HepG2 (cell line): ENCODE measurements around the gene OSBP. TPM values are rescaled to one million over a fixed set of nuclear protein-coding genes. Genes with fewer than 3 reads are reported as not detected.

Source experiments
- ARHGAP35 ChIP-seq: sonication (generic); formaldehyde crosslinking; IDR thresholded peaks from 2 replicates; pipeline ENCODE4 v1.9.0; 2022; ENCODE audit warnings: mild to moderate bottlenecking, inconsistent platforms, moderate library complexity, missing genetic modification reagents, borderline replicate concordance
- CBX5 ChIP-seq: sonication (generic); formaldehyde crosslinking; IDR thresholded peaks from 2 replicates; pipeline ENCODE4 v1.4.0; 2020; ENCODE audit warnings: missing genetic modification reagents, borderline replicate concordance
- ESRRA ChIP-seq: sonication (generic); formaldehyde crosslinking; IDR thresholded peaks from 2 replicates; pipeline ENCODE4 v1.5.1; 2020; ENCODE audit warnings: mild to moderate bottlenecking, low read depth, missing genetic modification reagents
- FOXO1 ChIP-seq: sonication (generic); formaldehyde crosslinking; IDR thresholded peaks from 2 replicates; pipeline ENCODE4 v1.4.0; 2020; ENCODE audit warnings: missing genetic modification reagents
- FOXP1 ChIP-seq, 2 experiments: fragments of 450-650 bp in 1 of 2; IDR thresholded peaks; 2 replicates each; pipeline ENCODE4 v1.6.1; 2017 to 2018; ENCODE audit warnings: antibody characterized with exemption in 1 of 2
- KAT2B ChIP-seq: fragments of 150-350 bp; IDR thresholded peaks from 2 replicates; pipeline ENCODE4 v1.6.1; 2014; ENCODE audit warnings: low read depth, low read length, borderline replicate concordance
- KLF16 ChIP-seq, 2 experiments: sonication (generic) in 1 of 2; formaldehyde crosslinking in 1 of 2; IDR thresholded peaks; 2 replicates each; pipeline versions ENCODE4 v1.6.1 to v1.8.0; 2016 to 2023; ENCODE audit warnings: missing genetic modification reagents in 2 of 2, missing compliant biosample characterization in 1 of 2
- MATR3 ChIP-seq: sonication (generic); formaldehyde crosslinking; IDR thresholded peaks from 2 replicates; pipeline ENCODE4 v1.4.0; 2020; ENCODE audit warnings: missing genetic modification reagents
- MIER3 ChIP-seq: IDR thresholded peaks from 2 replicates; pipeline ENCODE4 v1.6.1; 2016; ENCODE audit warnings: missing compliant biosample characterization, borderline replicate concordance
- SALL1 ChIP-seq: sonication (generic); formaldehyde crosslinking; IDR thresholded peaks from 2 replicates; pipeline ENCODE4 v1.8.0; 2022; ENCODE audit warnings: mild to moderate bottlenecking, missing genetic modification reagents
- SNAPC2 ChIP-seq: sonication (generic); formaldehyde crosslinking; IDR thresholded peaks from 2 replicates; pipeline ENCODE4 v1.8.1; 2022; ENCODE audit warnings: mild to moderate bottlenecking, missing genetic modification reagents
- SPEN ChIP-seq: sonication (generic); formaldehyde crosslinking; IDR thresholded peaks from 2 replicates; pipeline ENCODE4 v1.5.1; 2020; ENCODE audit warnings: low read depth, mild to moderate bottlenecking, missing genetic modification reagents
- SRY ChIP-seq: sonication (generic); formaldehyde crosslinking; IDR thresholded peaks from 2 replicates; pipeline ENCODE4 v1.8.0; 2022; ENCODE audit warnings: mild to moderate bottlenecking, missing genetic modification reagents
- TEAD3 ChIP-seq: optimal IDR thresholded peaks from 2 replicates; pipeline ENCODE3; 2016; ENCODE audit warnings: borderline replicate concordance
- ZFX ChIP-seq: sonication (generic); formaldehyde crosslinking; IDR thresholded peaks from 2 replicates; pipeline ENCODE4 v1.4.0; 2020; ENCODE audit warnings: mild to moderate bottlenecking, low read depth, missing genetic modification reagents, moderate library complexity
- ZNF207 ChIP-seq: fragments of 450-650 bp; IDR thresholded peaks from 2 replicates; pipeline ENCODE4 v1.6.1; 2016; ENCODE audit warnings: antibody characterized with exemption, borderline replicate concordance
- ZNF383 ChIP-seq: sonication (generic); formaldehyde crosslinking; IDR thresholded peaks from 2 replicates; pipeline ENCODE4 v1.4.0; 2020; ENCODE audit warnings: missing genetic modification reagents, mild to moderate bottlenecking, borderline replicate concordance
- ZNF441 ChIP-seq: sonication (generic); formaldehyde crosslinking; IDR thresholded peaks from 2 replicates; pipeline ENCODE4 v1.7.0; 2021; ENCODE audit warnings: missing genetic modification reagents, borderline replicate concordance
- ZNF468 ChIP-seq: sonication (generic); formaldehyde crosslinking; IDR thresholded peaks from 2 replicates; pipeline ENCODE4 v1.8.0; 2022; ENCODE audit warnings: mild to moderate bottlenecking, moderate library complexity, missing genetic modification reagents
- ZNF547 ChIP-seq: sonication (generic); formaldehyde crosslinking; IDR thresholded peaks from 2 replicates; pipeline ENCODE4 v1.5.1; 2020; ENCODE audit warnings: mild to moderate bottlenecking, missing genetic modification reagents
- ZNF605 ChIP-seq: sonication (generic); formaldehyde crosslinking; IDR thresholded peaks from 2 replicates; pipeline ENCODE4 v1.8.0; 2022; ENCODE audit warnings: mild to moderate bottlenecking, missing genetic modification reagents
- ZSCAN29 ChIP-seq: sonication (generic); formaldehyde crosslinking; conservative IDR thresholded peaks from 2 replicates; pipeline ENCODE4 v1.4.0; 2020; ENCODE audit warnings: mild to moderate bottlenecking, missing genetic modification reagents
- polyA plus RNA-seq, 8 experiments: library from polyadenylated mRNA; depleted of rRNA in 3 of 8; stranded (reverse) in 7 of 8; unstranded in 1 of 8; fragments of >200 nt; fragmentation: Illumina TruSeq in 4 of 8; extraction: Trizol in 4 of 8; gene quantifications; 2 replicates each; pipeline versions ENCODE4 v1.2.1 to v1.2.3, GENCODE V29; 2011 to 2016; ENCODE audit warnings: low read depth in 4 of 8, missing spikeins in 1 of 8, mixed read lengths in 1 of 8; ENCODE audit not compliant: insufficient read depth in 1 of 8
- total RNA-seq, 5 experiments: library from RNA; depleted of rRNA; stranded (reverse); fragments of >200 nt; fragmentation: Illumina TruSeq; extraction: Trizol; gene quantifications; 2 replicates each; pipeline ENCODE4 v1.2.3, GENCODE V29; 2016; ENCODE audit warnings: low read depth in 1 of 5
- TF ChIP-seq, protein P1 (sequence below): IDR thresholded peaks from 2 replicates; pipeline ENCODE4 v1.6.1; 2016; ENCODE audit warnings: low read depth, borderline replicate concordance
- TF ChIP-seq, protein P2 (sequence below): sonication (generic); formaldehyde crosslinking; IDR thresholded peaks from 2 replicates; pipeline ENCODE4 v1.5.0; 2020; ENCODE audit warnings: missing genetic modification reagents
- TF ChIP-seq, protein P3 (sequence below): sonication (generic); formaldehyde crosslinking; IDR thresholded peaks from 2 replicates; pipeline ENCODE4 v1.8.0; 2022; ENCODE audit warnings: missing genetic modification reagents, mild to moderate bottlenecking, borderline replicate concordance
- TF ChIP-seq, protein P4 (sequence below): sonication (generic); formaldehyde crosslinking; IDR thresholded peaks from 2 replicates; pipeline ENCODE4 v1.4.0; 2020; ENCODE audit warnings: missing genetic modification reagents

OSBP gene
- total and polyA plus RNA-seq, 2 of the 13 experiments (the other 11 are each of a cell fraction or from before 2014, with no cell fraction given) = 12.1 to 13.5 TPM

DNA sequence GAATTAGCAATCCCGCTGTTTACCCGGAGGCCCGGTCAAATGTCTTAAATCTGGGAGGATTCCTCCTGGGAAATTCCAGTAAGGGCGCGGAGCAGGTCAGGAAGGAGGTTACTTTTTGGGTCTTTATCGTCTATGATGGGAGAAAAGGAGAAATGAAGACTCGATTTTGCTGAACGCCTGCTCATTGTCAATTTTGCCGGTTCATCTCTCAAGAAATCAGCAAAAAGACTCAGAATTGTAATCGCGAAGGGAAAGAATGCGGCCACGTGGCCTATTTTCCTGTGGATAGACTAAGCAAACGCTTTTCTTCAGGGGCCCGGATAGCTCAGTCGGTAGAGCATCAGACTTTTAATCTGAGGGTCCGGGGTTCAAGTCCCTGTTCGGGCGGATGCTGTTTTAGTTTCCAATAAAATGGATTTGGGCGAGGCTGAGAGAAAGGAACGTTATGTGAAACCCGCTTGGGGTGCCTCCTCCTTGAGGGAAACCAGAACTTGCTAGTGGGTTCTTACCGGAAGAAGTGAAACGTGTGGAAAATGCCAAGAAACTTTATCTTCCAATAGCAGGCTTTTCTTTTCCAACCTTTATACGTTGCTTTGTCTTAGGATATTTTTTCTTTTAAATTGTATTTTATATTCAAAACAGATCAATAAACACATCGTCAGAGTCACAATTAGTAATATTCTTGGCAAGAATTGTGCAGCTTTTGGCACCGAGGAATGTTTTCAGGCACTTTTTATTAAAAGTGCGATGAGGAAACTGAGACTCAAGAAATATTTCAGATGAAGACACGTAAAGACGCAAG is 59.3 kb downstream of the OSBP start (continued):
- TF ChIP-seq, protein P1, sequence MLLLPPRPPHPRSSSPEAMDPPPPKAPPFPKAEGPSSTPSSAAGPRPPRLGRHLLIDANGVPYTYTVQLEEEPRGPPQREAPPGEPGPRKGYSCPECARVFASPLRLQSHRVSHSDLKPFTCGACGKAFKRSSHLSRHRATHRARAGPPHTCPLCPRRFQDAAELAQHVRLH = 0 out of 2 replicates have a peak, but pooled peaks have one; percentile 31
- TF ChIP-seq, protein P2, sequence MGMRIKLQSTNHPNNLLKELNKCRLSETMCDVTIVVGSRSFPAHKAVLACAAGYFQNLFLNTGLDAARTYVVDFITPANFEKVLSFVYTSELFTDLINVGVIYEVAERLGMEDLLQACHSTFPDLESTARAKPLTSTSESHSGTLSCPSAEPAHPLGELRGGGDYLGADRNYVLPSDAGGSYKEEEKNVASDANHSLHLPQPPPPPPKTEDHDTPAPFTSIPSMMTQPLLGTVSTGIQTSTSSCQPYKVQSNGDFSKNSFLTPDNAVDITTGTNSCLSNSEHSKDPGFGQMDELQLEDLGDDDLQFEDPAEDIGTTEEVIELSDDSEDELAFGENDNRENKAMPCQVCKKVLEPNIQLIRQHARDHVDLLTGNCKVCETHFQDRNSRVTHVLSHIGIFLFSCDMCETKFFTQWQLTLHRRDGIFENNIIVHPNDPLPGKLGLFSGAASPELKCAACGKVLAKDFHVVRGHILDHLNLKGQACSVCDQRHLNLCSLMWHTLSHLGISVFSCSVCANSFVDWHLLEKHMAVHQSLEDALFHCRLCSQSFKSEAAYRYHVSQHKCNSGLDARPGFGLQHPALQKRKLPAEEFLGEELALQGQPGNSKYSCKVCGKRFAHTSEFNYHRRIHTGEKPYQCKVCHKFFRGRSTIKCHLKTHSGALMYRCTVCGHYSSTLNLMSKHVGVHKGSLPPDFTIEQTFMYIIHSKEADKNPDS = no peak
- TF ChIP-seq ZNF207 (no peak), TEAD3 (peak; percentile 37), ZNF441 (CRISPR knock-in tag) (no peak), ZSCAN29 (CRISPR knock-in tag) (no peak; the same call in 1 of the 2 replicates), MATR3 (CRISPR knock-in tag) (no peak), SPEN (CRISPR knock-in tag) (no peak), SALL1 (CRISPR knock-in tag) (peak; percentile 24; the same call in 1 of the 2 replicates), ZNF383 (no peak), SRY (CRISPR knock-in tag) (0 out of 2 replicates have a peak, but pooled peaks have one; percentile 30), MIER3 (CRISPR knock-in tag) (no peak), ZNF605 (CRISPR knock-in tag) (peak; percentile 82), KAT2B (no peak), FOXO1 (CRISPR knock-in tag) (no peak), ZFX (CRISPR knock-in tag) (no peak), ZNF468 (CRISPR knock-in tag) (no peak), KLF16 (CRISPR knock-in tag; IDR thresholded peaks at IDR 0.05) (no peak), ESRRA (CRISPR knock-in tag) (no peak), SNAPC2 (CRISPR knock-in tag) (no peak), ARHGAP35 (CRISPR knock-in tag) (no peak), CBX5 (CRISPR knock-in tag) (no peak), FOXP1 (IDR thresholded peaks at IDR 0.05) (no peak), FOXP1 (CRISPR knock-in tag; IDR thresholded peaks at IDR 0.05) (no peak), ZNF547 (CRISPR knock-in tag) (no peak; the same call in 1 of the 2 replicates)
- TF ChIP-seq, protein P3, sequence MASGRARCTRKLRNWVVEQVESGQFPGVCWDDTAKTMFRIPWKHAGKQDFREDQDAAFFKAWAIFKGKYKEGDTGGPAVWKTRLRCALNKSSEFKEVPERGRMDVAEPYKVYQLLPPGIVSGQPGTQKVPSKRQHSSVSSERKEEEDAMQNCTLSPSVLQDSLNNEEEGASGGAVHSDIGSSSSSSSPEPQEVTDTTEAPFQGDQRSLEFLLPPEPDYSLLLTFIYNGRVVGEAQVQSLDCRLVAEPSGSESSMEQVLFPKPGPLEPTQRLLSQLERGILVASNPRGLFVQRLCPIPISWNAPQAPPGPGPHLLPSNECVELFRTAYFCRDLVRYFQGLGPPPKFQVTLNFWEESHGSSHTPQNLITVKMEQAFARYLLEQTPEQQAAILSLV = no peak
- TF ChIP-seq, protein P4, sequence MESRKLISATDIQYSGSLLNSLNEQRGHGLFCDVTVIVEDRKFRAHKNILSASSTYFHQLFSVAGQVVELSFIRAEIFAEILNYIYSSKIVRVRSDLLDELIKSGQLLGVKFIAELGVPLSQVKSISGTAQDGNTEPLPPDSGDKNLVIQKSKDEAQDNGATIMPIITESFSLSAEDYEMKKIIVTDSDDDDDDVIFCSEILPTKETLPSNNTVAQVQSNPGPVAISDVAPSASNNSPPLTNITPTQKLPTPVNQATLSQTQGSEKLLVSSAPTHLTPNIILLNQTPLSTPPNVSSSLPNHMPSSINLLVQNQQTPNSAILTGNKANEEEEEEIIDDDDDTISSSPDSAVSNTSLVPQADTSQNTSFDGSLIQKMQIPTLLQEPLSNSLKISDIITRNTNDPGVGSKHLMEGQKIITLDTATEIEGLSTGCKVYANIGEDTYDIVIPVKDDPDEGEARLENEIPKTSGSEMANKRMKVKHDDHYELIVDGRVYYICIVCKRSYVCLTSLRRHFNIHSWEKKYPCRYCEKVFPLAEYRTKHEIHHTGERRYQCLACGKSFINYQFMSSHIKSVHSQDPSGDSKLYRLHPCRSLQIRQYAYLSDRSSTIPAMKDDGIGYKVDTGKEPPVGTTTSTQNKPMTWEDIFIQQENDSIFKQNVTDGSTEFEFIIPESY (CRISPR knock-in tag) = no peak
